GM19099 (cell line): Measurements from ENCODE around the gene MMP15.

Source experiments
- POLR2A ChIP-seq: IDR thresholded peaks from 3 replicates; pipeline ENCODE4 v1.6.1; 2011; ENCODE audit warnings: low read depth; ENCODE audit not compliant: insufficient read length; ENCODE audit errors: extremely low read depth

The MMP15 gene

DNA sequence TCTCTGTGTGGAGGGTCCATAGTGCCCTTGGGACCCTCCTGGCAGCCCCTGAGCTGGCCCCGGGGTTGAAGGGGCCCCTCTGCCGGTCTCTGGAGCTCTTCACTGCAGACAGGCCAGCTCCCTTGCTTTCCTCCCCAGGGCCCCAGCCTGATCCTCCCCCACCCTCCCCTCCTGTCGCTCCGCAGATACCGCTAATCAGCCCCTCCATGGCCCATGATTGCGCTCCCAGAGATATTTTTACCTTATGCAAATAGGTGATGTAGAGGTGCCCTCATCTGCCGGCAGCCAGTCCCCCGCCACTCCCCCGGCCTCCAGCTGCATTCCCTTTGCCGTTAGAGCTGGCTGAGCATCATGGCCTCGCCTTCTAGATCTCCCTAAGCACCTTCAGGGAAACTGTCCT, 9.2 kb downstream of the MMP15 start:
- TF ChIP-seq POLR2A, result no peak

DNA sequence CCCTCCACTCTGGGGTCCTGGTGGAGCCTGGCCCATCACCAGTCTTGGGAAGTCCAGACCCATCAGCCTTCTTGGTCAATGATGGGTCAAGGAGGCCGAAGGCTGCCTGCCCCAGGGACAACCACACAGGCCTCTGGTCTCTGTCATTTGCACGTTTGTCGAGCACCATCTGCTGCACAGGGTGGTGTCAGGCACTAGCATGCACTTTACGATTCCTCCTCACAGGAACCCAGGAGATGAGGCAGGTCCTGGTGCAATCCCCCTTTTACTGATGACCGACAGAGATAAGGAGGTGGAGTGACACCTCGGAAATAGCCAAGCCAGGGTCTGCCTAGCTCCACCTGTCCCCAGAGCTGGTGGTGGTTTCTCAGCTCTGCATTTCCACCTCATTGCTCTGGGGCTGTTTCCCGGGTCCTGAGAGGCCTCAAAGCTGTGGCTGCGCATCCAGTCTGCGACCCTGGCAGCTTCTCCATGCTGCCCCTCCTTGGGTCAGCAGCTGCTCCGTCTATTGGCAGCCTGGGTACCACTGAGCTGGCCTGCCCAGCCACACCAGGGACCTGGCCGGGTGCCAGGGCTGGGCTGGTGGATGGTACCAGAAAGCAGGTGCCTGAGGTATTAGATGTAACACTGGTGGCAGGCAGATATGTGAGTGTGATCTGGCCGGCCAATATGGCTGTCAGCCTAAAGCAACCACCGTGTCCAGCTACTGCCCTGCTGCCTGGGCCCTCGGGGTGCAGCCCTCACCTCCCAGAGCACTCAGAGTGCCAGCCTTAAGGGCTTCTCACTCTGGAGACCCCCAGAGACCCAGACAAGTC, 10.0 kb downstream of the MMP15 start:
- no peak for TF ChIP-seq POLR2A

DNA sequence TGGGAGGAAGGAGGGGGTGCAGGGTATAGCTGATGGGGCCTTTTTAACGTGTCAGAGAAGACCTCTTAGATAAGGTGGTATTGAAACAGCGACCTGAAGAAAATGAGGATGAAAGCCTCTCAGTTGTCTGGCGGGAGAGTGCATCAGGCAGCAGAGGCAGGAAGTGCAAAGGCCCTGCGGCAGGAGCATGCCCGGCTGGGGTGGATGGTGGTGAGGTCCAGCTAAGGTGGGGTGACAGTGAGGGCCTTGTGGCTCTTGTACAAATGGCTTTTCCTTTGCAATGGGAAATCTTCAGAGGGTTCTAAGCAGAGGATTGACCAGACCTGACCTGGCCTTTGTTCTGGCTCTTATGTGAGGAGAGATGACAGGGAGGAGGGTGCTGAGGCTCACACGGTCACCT, 11.4 kb downstream of the MMP15 start:
- TF ChIP-seq POLR2A, result no peak

DNA sequence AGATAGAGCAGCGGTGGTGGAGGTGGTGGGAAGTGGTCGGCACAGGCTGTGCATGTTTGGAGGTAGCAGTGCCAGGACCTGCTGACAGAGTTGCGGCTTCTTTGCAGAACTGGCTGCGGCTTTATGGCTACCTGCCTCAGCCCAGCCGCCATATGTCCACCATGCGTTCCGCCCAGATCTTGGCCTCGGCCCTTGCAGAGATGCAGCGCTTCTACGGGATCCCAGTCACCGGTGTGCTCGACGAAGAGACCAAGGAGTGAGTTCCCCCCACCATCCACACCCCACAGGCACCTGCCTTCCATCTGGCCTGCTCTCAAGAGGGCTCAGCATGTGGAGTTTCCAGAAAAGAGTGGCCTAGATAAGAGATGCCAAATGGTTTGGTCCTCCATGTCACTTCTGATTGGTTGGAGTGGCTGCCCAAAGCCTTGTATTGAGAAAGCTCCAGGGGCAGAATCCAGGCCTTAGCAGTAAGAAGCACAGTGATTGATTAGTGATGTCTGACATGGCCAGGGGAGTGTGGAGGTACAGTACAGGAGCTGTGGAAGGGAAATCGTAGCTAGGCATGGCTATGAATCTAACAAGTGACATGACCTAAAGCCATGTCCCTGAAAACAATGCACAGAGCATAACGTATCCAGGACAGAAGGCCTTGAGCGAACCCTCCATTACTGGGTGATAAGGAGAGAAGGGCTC, 12.0 kb downstream of the MMP15 start:
- TF ChIP-seq POLR2A, result no peak

DNA sequence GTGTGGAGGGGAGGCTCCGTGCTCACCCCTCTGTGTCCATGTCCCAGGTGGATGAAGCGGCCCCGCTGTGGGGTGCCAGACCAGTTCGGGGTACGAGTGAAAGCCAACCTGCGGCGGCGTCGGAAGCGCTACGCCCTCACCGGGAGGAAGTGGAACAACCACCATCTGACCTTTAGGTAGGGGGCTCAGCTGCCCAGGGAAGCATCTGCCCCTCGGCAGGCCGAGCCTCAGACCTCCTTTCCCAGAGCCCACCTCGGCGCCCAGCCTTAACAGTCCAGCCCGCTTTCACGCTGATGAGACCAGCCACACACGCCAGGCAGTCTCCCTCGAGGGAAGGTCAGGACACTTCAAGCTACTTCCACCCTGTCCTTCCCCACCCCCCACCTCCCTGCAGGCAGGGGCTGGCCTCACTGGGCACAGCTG, 12.7 kb downstream of the MMP15 start:
- no peak for TF ChIP-seq POLR2A

DNA sequence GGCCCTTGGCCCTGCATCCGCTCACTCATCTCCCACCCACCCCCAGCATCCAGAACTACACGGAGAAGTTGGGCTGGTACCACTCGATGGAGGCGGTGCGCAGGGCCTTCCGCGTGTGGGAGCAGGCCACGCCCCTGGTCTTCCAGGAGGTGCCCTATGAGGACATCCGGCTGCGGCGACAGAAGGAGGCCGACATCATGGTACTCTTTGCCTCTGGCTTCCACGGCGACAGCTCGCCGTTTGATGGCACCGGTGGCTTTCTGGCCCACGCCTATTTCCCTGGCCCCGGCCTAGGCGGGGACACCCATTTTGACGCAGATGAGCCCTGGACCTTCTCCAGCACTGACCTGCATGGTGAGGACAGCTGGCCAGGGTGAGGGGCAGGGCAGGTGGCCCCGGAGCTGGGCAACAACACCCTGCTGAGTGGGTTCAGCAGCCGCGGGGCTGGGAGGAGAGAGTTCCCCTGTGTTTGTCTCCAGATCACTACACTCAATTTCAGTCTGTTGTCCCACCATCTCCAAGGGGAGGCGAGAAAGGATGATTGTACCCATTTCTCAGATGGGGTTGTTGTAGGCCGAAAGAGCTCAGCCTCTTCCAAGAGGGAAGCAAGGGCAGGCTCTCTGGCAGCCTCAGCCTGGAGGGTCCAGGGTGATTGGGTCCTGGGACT, 14.4 kb downstream of the MMP15 start:
- TF ChIP-seq POLR2A, result no peak

DNA sequence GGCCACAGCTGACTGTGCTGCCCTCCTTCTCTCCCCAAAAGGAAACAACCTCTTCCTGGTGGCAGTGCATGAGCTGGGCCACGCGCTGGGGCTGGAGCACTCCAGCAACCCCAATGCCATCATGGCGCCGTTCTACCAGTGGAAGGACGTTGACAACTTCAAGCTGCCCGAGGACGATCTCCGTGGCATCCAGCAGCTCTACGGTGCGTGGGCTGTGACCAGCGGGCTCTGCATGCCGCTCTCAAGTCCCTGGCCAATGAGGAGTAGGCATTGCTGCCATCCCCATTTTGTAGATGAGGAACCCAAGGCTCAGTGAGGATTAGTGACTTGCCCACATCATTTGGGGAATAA, 14.9 kb downstream of the MMP15 start:
- TF ChIP-seq POLR2A, result no peak

DNA sequence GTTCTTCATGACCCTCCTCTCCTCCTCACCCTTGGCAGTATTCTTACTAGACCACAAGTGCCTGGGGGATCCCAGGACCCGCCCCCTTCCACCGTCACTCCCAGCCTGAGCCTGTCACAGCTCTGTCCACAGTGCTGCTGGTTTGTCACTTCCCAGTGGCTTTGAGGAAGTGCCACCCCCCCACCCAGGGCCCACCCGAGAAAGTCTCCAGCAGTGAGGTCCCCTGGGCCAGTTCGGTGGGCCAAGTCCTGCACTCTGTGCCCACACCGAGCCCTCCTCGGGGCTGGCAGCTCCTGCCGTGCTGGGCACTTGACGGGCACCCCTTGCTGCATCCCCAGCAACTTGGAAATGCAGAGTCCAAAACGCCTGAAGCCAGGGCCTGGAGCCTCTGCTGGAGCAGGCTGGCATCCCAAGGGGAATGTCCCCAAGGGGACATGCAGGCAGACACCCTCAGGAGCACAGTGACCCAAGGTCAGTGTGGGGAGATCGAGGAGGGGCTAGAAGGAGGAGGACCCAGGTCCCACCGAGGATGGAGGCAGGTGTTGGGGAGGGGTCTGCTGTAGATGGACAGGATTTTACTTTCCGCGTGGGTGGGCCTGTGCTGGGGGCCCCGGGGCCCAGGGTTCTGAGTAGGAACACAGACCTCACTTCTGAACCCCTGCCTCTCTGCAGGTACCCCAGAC, 15.5 kb downstream of the MMP15 start:
- TF ChIP-seq POLR2A, result no peak

DNA sequence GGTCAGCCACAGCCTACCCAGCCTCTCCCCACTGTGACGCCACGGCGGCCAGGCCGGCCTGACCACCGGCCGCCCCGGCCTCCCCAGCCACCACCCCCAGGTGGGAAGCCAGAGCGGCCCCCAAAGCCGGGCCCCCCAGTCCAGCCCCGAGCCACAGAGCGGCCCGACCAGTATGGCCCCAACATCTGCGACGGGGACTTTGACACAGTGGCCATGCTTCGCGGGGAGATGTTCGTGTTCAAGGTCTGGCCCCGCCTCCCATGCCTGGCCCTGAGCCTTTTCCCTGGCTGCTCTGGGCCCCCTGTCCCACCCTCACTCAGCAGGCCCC, 16.0 kb downstream of the MMP15 start:
- no peak for TF ChIP-seq POLR2A

DNA sequence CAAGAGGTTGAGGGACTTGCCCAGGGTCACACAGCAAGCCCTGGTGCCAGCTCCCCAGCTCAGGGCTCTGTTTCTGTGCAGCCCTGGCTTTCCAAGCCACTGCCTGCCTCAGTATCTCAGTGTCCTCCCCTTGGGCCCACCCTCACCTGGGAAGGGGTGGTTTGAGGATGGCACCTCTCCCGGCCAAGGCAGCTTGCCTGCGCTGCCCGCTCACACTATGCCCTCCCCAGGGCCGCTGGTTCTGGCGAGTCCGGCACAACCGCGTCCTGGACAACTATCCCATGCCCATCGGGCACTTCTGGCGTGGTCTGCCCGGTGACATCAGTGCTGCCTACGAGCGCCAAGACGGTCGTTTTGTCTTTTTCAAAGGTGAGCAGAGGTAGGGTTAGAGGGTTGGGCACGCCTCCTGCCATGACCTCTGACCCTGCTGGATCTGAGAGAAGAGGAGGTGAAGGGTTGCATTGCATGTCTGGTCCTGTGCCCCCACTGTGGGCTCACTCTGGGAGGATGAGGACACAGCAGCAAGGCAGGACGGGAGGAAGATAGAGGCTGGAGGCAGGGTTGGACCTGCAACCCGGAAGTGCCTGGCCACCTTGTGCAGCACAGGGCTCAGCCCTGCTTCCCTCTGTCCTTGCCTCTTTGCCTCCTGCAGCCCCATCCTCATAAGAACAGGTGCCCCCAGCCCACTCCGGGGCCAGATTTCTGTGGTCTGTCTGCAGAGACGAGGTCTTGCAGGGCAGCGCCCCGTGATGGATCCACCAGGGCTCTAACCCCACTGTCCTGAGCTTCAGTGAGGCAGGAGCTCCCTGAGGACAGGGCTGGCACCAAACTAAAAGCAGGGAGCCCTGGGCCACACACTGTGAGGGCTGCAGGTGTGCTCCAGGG, 16.7 kb downstream of the MMP15 start:
- no peak for TF ChIP-seq POLR2A

DNA sequence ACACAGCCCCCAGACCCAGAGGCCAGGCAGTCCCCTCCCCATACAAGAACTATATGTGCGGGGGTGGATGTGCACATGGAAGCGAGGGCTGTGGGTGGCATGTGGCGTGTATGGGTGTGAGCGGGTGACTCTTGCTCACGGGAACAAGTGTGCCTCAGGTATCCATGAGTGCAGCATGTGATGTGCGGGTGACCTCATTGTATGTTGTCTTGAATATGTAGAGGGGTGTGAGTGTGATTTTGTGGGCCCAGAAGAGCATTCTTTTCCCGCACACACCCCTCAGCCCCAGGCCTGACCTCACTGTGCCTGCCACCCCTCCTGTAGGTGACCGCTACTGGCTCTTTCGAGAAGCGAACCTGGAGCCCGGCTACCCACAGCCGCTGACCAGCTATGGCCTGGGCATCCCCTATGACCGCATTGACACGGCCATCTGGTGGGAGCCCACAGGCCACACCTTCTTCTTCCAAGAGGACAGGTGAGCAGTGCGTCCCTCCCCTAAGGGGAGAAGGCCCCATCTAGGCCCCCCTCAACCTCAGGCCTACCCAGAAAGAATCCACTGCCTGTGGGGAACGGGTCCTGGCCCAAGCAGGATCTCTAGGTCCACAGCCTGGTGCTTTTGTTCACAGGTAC, 17.4 kb downstream of the MMP15 start:
- TF ChIP-seq POLR2A, result no peak

DNA sequence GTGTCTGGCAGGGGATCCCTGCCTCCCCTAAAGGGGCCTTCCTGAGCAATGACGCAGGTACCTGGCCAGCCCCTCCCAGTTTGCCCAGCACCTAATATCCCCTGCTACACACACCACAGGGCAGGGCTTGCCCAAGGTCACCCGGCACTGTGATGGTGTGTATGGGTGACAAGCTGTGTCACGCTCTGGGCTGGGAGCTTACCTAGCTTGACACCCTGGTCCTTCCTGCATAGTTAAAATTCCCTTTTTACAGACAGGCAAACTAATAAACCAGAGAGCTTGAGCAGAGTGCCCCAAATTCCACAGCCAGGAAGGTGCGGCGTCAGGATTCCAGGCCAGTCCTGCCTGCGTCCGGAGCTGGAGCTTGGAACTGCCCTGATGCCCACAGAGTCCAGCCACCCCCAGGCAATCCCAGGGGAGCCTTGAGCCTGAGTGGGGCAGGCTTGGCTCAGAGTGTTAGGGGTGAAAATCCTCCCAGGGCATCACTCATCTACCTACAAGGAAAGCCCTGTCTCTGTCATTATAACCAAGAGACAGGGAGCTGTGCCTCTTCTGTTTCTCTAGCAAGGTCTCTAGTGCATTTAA, 18.1 kb downstream of the MMP15 start:
- no peak for TF ChIP-seq POLR2A

DNA sequence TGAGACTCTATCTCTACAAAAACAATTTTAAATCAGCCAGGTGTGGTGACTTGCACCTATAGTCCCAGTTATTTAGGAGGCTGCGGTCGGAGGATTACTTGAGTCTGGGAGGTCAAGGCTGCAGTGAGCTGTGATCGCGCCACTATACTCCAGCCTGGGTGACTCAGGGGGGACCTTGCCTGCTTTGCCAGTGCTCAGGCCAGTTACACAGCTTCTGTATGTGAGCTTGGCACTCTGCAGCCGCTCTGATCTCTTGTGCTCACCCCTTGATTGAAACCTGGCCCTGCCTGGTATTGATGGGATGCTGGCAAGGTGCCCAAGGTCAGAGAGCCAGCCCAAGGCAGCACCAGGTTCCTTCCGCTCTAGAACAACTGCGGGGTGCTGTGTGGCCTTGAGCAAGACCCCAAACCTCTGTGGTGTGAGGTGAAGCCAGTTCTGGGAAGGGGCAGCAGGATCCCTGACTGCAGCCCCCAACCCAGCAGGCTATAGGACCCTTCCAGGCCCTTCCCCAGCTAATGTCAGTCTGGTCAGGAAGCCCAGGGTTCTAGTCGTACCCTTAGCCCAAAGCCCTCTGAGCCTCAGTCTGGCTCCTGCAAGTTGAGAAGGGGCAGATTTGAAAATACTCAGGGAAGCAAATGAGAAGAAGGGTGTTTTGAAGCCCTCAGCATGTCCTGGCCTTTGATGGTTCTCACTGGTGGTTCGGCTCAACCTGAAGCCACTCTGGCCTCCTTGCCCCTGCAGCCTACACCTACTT, 18.9 kb downstream of the MMP15 start:
- TF ChIP-seq POLR2A, result no peak
